ENCODE results near the gene TJP2.
A peak's percentile ranks its signal among the peaks of the same experiment; 100 is the strongest.

TJP2 gene

GRCh38 chr9:69232135-69232534 is 58.1 kb downstream of the TJP2 start:
- Mint-ChIP-seq H3K36me3 (ENCODE audit: low read depth) (peaks cover 29% of the 10 kb centered on the region), H3K27me3 (ENCODE audit: low read depth) (no peaks in the 10 kb centered on the region), H3K4me1 (no peaks in the 10 kb centered on the region), H3K27ac (peak overlapping the region in 1 of 3 experiments; percentile 58), H3K4me3 (no peak overlapping the region), H3K9me3 (no peaks in the 10 kb centered on the region)
- no peak for TF ChIP-seq CTCF (IDR thresholded peaks at IDR 0.05; ENCODE audit: unreplicated experiment in 3 of 3)

- Mint-ChIP-seq H3K27ac (no peak overlapping the region), H3K36me3 (ENCODE audit: low read depth) (peaks cover 27% of the 10 kb centered on the region), H3K9me3 (no peaks in the 10 kb centered on the region), H3K4me3 (no peak overlapping the region), H3K4me1 (no peaks in the 10 kb centered on the region), H3K27me3 (ENCODE audit: low read depth) (no peaks in the 10 kb centered on the region)
- TF ChIP-seq CTCF (IDR thresholded peaks at IDR 0.05; ENCODE audit: unreplicated experiment in 3 of 3) = no peak
These were observed 60.6 kb downstream of the TJP2 start for GRCh38 chr9:69234683-69235082.

- H3K27me3 Mint-ChIP-seq (ENCODE audit: low read depth) = no peaks in the 10 kb centered on the region
These were observed 62.1 kb downstream of the TJP2 start for GRCh38 chr9:69236188-69236587.

GRCh38 chr9:69237702-69238295 is 63.7 kb downstream of the TJP2 start:
- H3K4me1 Mint-ChIP-seq = no peaks in the 10 kb centered on the region
- no peak for TF ChIP-seq CTCF (IDR thresholded peaks at IDR 0.05; ENCODE audit: unreplicated experiment in 3 of 3)
- H3K9me3 Mint-ChIP-seq = no peaks in the 10 kb centered on the region
- H3K4me3 Mint-ChIP-seq = no peak overlapping the region
- peaks cover 28% of the 10 kb centered on the region for H3K36me3 Mint-ChIP-seq (ENCODE audit: low read depth)
- no peaks in the 10 kb centered on the region for H3K27me3 Mint-ChIP-seq (ENCODE audit: low read depth)
- H3K27ac Mint-ChIP-seq = no peak overlapping the region

More at GRCh38 chr9:69236188-69236587, 62.1 kb downstream of the TJP2 start:
- H3K4me3 Mint-ChIP-seq = no peak overlapping the region
- H3K9me3 Mint-ChIP-seq = no peaks in the 10 kb centered on the region
- no peak for TF ChIP-seq CTCF (IDR thresholded peaks at IDR 0.05; ENCODE audit: unreplicated experiment in 3 of 3)
- no peak overlapping the region for H3K27ac Mint-ChIP-seq
- H3K36me3 Mint-ChIP-seq (ENCODE audit: low read depth) = peaks cover 28% of the 10 kb centered on the region
- H3K4me1 Mint-ChIP-seq = no peaks in the 10 kb centered on the region

- H3K4me3 Mint-ChIP-seq = no peak overlapping the region
These were observed 69.0 kb downstream of the TJP2 start for GRCh38 chr9:69243116-69243515.

More at GRCh38 chr9:69243116-69243515, 69.0 kb downstream of the TJP2 start:
- Mint-ChIP-seq H3K36me3 (ENCODE audit: low read depth) (peaks cover 32% of the 10 kb centered on the region), H3K9me3 (no peaks in the 10 kb centered on the region), H3K27ac (no peak overlapping the region), H3K4me1 (no peaks in the 10 kb centered on the region), H3K27me3 (ENCODE audit: low read depth) (no peaks in the 10 kb centered on the region)
- no peak for TF ChIP-seq CTCF (IDR thresholded peaks at IDR 0.05; ENCODE audit: unreplicated experiment in 3 of 3)

Data from nephron (organoid).